Esophagus squamous epithelium (tissue), 5 donors: Measurements from ENCODE around the gene MINDY4. TPM values are rescaled to one million over a fixed set of nuclear protein-coding genes. Genes with fewer than 3 reads are reported as not detected.

ENCODE experiments used
- DNase-seq: peaks from one replicate; lab custom pipeline; 2025; lab: John Stamatoyannopoulos, UW
- H3K27ac ChIP-seq, 4 donors: fragments of 200-600 bp; sonication (generic); one replicate each; pipeline ENCODE4 v1.5.1; 2016 to 2019; ENCODE audit warnings: mild to moderate bottlenecking in 1 of 4
- H3K27me3 ChIP-seq, 4 donors: fragments of 200-600 bp; sonication (generic); 1 replicate in 3 of 4; 2 replicates in 1 of 4; pipeline versions ENCODE4 v1.5.1 to v1.6.0; 2017 to 2021; ENCODE audit warnings: antibody characterized with exemption in 1 of 4
- H3K36me3 ChIP-seq, 3 donors: fragments of 200-600 bp; sonication (generic); one replicate each; pipeline ENCODE4 v1.5.1; 2016 to 2019
- H3K4me1 ChIP-seq, 3 donors: fragments of 200-600 bp; sonication (generic); one replicate each; pipeline ENCODE4 v1.5.1; 2017 to 2019
- H3K4me3 ChIP-seq, 4 donors: fragments of 200-600 bp; sonication (generic); 1 replicate in 3 of 4; 2 replicates in 1 of 4; pipeline ENCODE4 v1.5.1; 2016 to 2019; ENCODE audit warnings: mild to moderate bottlenecking in 2 of 4, moderate library complexity in 1 of 4
- H3K9me3 ChIP-seq, 3 donors: fragments of 200-600 bp; sonication (generic); one replicate each; pipeline ENCODE4 v1.5.1; 2016 to 2019
- POLR2A ChIP-seq, 4 donors: fragments of 450-650 bp; IDR thresholded peaks; one replicate each; pipeline ENCODE4 v1.6.1; 2017; ENCODE audit warnings: antibody characterized with exemption in 4 of 4, mild to moderate bottlenecking in 4 of 4, moderate library complexity in 3 of 4
- WGBS, 2 donors: methylation state at CpG; one replicate each; pipeline ENCODE4 v1.1.5; 2018; 5-methylcytosine and 5-hydroxymethylcytosine counted together
- intact Hi-C: fragments of 100-400 bp; cut with DNase I; formaldehyde crosslinking; loops from one replicate; pipeline ENCODE4 v1.15.0; 2022
- total RNA-seq, 4 donors: library from RNA; depleted of rRNA; stranded (reverse); fragments of >200 nt; gene quantifications; one replicate each; pipeline ENCODE4 v1.1.0, GENCODE V29; 2016
- TF ChIP-seq, protein P1 (sequence below), 6 experiments: fragments of 450-650 bp in 4 of 6; fragments of 200-600 bp in 2 of 6; sonication (generic) in 2 of 6; IDR thresholded peaks; one replicate each; pipeline ENCODE4 v1.5.1; 2016 to 2019; ENCODE audit warnings: antibody characterized with exemption in 6 of 6, mild to moderate bottlenecking in 4 of 6, moderate library complexity in 4 of 6
- donor health status: DM: yes; HTN: yes; CAD: no.

Gene MINDY4
- total RNA-seq, 4 donors from 2014 or later: 2.5 to 6.3 (median 3.3) TPM

DNA sequence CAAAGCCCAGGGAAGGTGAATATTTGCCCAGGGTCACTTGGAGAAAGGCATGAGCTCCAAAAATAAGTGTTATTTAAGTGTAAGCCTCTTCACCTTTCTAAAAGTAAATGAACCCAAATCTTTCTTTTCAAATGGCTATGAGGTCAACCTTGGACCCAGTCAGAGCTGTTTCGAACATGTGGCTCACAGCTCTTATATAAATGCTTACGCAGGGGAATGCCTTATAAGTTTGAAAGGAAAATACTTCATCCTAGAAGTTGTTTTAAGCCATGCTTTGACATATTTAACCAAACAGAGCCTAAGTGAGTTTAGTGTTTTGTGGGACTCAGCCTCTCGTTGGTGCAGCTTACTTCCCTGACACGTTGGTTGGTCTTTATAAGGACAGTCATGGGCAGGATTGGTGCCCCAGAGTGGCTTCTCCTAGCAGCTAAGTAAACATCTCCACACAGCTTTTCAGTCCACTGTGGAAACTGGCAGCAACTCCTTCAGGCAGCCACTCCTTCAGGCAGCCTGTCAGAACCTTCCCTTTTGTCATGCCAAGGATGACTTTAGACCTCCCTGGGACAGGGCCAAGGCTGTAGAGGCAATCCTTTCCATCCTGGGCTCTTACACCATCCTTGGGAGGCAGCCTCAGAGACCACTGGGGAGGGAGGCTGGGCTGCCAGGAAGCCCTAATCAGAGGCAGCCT, 43.6 kb downstream of the MINDY4 start:
- intact Hi-C loops: no loop called here
- 38 to 42% methylated on average over 4 of the region's 4 CpGs for WGBS, 2 donors

DNA sequence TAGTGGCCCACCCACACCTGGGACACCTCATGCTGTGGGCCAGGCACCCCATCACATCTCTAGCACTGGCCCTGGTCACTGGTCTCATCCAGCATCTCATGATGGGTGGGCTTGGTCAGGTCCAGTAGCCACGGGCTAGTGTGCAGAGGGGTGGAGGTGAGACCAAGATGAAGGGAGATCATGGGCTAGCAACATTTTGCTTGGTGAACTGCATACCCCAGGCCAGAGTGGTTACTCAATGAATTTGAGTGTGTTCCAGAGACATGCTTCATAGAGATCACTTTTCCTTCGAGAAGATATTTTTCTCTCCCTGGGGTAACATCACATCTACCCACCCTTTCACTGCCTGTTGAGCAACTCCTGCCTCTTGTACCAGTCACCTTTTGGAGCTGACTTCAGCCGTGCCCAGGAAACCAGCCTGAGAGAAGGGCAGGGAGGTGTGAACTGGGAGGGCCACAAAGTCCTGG, 44.2 kb downstream of the MINDY4 start:
- H3K27me3 ChIP-seq: no peaks in the 10 kb centered on the region
- DNase-seq: no peak
- WGBS, 2 donors: 18 to 47% methylated on average over 2 to 3 of the region's 3 CpGs
- no peaks in the 10 kb centered on the region for H3K9me3 ChIP-seq
- H3K36me3 ChIP-seq: no peaks in the 10 kb centered on the region
- TF ChIP-seq, protein P1, sequence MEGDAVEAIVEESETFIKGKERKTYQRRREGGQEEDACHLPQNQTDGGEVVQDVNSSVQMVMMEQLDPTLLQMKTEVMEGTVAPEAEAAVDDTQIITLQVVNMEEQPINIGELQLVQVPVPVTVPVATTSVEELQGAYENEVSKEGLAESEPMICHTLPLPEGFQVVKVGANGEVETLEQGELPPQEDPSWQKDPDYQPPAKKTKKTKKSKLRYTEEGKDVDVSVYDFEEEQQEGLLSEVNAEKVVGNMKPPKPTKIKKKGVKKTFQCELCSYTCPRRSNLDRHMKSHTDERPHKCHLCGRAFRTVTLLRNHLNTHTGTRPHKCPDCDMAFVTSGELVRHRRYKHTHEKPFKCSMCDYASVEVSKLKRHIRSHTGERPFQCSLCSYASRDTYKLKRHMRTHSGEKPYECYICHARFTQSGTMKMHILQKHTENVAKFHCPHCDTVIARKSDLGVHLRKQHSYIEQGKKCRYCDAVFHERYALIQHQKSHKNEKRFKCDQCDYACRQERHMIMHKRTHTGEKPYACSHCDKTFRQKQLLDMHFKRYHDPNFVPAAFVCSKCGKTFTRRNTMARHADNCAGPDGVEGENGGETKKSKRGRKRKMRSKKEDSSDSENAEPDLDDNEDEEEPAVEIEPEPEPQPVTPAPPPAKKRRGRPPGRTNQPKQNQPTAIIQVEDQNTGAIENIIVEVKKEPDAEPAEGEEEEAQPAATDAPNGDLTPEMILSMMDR (IDR thresholded peaks at IDR 0.05): no peak
- no peak for TF ChIP-seq POLR2A (IDR thresholded peaks at IDR 0.05)
- intact Hi-C loops: no loop called here
- H3K4me3 ChIP-seq: no peak overlapping the region
- peak overlapping the region; percentile 56 to 86 (median 80) for H3K27ac ChIP-seq
- peaks cover 21 to 44% (median 22%) of the 10 kb centered on the region in 3 donors for H3K4me1 ChIP-seq

More for the DNA sequence above, 43.6 kb downstream of the MINDY4 start:
- no peak for TF ChIP-seq POLR2A (IDR thresholded peaks at IDR 0.05)
- TF ChIP-seq, protein P1 (IDR thresholded peaks at IDR 0.05): no peak
- no peak overlapping the region for H3K4me3 ChIP-seq
- peak overlapping the region; percentile 56 to 86 (median 80) for H3K27ac ChIP-seq
- no peaks in the 10 kb centered on the region for H3K36me3 ChIP-seq
- H3K27me3 ChIP-seq: no peaks in the 10 kb centered on the region
- DNase-seq: no peak
- peaks cover 21 to 44% (median 22%) of the 10 kb centered on the region in 3 donors for H3K4me1 ChIP-seq
- no peaks in the 10 kb centered on the region for H3K9me3 ChIP-seq

DNA sequence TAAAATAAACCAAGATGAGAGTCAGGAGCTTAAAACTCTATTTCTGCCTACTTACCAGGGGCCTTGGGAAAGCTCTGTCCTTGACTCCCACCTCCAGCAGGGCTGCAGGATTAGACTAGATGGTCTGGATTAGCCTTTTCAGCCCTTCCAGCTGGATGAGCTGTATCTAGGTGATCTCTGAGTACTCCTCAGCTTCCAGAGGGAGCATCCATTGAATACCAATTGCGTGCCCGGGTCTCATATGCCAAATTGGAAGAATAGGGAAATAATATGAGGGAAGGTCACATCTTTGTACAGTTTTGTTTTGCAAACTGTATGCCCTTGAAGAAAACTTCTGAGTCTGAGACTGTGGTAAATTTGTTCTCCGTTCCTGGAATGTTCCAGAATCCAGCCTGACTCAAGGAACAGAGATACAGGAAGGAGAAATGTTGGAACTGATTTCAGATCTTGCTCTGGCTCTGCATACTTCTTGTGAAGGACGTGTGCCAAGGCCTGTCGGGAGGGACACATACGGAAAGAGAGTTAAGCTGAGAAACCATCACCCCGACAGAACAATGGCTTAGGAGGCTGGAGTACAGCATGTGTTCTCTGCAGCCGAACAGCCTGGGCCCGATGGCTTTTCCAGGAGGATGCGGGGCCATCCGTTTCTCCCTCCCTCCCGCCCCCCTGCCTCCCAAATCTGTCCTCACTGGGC, 44.9 kb downstream of the MINDY4 start:
- H3K4me3 ChIP-seq: no peak overlapping the region
- TF ChIP-seq, protein P1 (IDR thresholded peaks at IDR 0.05): no peak
- TF ChIP-seq POLR2A (IDR thresholded peaks at IDR 0.05): no peak
- H3K36me3 ChIP-seq: no peaks in the 10 kb centered on the region
- 44 to 48% methylated on average over 9 to 10 of the region's 12 CpGs for WGBS, 2 donors
- DNase-seq: no peak
- H3K9me3 ChIP-seq: no peaks in the 10 kb centered on the region
- intact Hi-C loops: no loop called here
- peaks cover 21 to 44% (median 22%) of the 10 kb centered on the region in 3 donors for H3K4me1 ChIP-seq
- peak overlapping the region; percentile 56 to 86 (median 80) for H3K27ac ChIP-seq
- H3K27me3 ChIP-seq: no peaks in the 10 kb centered on the region

DNA sequence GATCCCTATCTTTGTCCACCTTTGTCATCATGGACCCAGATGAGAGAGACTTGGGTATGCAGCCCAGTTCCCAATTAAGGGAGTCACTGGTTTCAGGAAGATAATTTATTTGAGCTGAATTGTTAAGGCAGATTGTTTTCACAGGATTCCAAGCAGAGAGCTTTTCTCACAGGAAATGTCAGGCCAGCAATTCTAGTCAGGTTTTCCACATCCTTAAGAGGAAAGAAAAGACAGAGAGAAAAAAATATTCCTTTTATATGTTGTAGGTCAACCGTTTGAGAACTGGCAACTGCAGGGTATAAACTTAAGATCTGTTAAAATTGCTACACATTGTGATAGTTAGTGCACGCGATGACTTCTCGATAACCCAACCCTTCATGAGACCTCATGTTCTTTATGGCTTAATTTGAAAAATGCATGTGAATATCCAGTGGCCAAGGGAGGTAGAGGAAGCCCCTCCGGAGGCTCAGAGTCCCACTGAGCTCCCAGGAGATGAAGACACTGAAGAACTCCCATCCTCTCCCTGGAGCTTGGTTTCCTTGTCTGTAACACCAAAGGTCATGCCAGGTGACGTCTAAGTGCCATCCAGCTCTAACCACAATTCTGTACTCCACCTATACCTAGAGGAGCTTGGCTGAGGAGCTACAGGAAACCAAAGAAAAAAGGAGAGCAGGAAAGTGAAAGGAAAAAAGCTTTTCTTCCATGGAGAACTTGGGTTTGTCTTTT, 45.6 kb downstream of the MINDY4 start:
- peaks cover 21 to 44% (median 22%) of the 10 kb centered on the region in 3 donors for H3K4me1 ChIP-seq
- DNase-seq: no peak
- TF ChIP-seq POLR2A (IDR thresholded peaks at IDR 0.05): no peak
- TF ChIP-seq, protein P1 (IDR thresholded peaks at IDR 0.05): no peak
- H3K36me3 ChIP-seq: no peaks in the 10 kb centered on the region
- H3K4me3 ChIP-seq: no peak overlapping the region
- no peaks in the 10 kb centered on the region for H3K9me3 ChIP-seq
- intact Hi-C loops: no loop called here
- H3K27me3 ChIP-seq: no peaks in the 10 kb centered on the region
- H3K27ac ChIP-seq: peak overlapping the region; percentile 56 to 86 (median 80)
- WGBS, 2 donors: 21 to 44% methylated on average over 6 of the region's 6 CpGs
